ENCODE data around the gene TMPRSS13. TPM values are rescaled to one million over a fixed set of nuclear protein-coding genes. Genes with fewer than 3 reads are reported as not detected.

Gene TMPRSS13
- total RNA-seq, 1 experiment from 2014 or later, result 0.50 TPM

DNA sequence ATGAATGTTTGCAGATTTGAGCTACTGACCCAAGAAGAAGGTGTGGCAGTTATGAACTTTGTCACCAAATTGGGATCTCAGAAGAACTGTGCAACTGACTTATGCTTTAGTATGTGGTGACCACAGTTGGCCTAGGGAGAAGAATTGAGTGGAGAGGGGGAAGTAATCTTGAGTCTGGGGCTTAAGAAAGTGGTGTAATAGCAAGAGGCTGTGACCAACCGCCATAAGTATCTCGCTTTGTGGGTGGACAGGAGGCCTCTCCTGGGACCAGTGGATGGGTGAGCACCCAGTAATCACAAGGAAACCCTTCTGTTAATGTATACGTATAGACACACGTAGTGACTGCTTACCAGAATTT, 44.3 kb upstream of the TMPRSS13 start:
- Histone ChIP-seq H4K5ac (ENCODE audit: insufficient read length, low read depth, low read length) (no peak overlapping the region), H3K79me1 (ENCODE audit: insufficient read depth, low read depth, low read length, poor library complexity, severe bottlenecking) (no peaks in the 10 kb centered on the region), H3K4ac (ENCODE audit: low read depth, low read length) (no peak overlapping the region), H2AFZ (ENCODE audit: low read length) (no peak overlapping the region), H2AK5ac (ENCODE audit: insufficient read length, low read length) (no peak overlapping the region), H3K4me1 (ENCODE audit: insufficient read depth, low read length) (no peaks in the 10 kb centered on the region), H2BK15ac (ENCODE audit: low read depth, low read length) (no peak overlapping the region), H3K27me3 (ENCODE audit: insufficient read depth, low read length) (no peaks in the 10 kb centered on the region; the same call in 1 of the 2 replicates), H4K20me1 (ENCODE audit: control insufficient read depth, insufficient read depth, insufficient read length) (no peaks in the 10 kb centered on the region), H3T11ph (ENCODE audit: low read length) (no peak overlapping the region), H3K9ac (ENCODE audit: extremely low read depth, insufficient read length, low read length) (no peak overlapping the region), H3K79me2 (ENCODE audit: insufficient read depth, low read length) (no peaks in the 10 kb centered on the region), H3K56ac (ENCODE audit: insufficient read length, low read depth, low read length) (no peak overlapping the region), H4K91ac (ENCODE audit: insufficient read length, low read depth, low read length) (no peak overlapping the region), H3K4me2 (ENCODE audit: insufficient read depth, insufficient read length, low read length) (no peak overlapping the region), H3K9me3 (ENCODE audit: control insufficient read depth, low read depth, low read length) (no peaks in the 10 kb centered on the region), H3K27ac (ENCODE audit: insufficient read length, low read depth, low read length) (no peak overlapping the region), H2BK120ac (ENCODE audit: low read depth, low read length, poor library complexity, severe bottlenecking) (no peak overlapping the region), H2BK20ac (ENCODE audit: low read depth, low read length, poor library complexity, severe bottlenecking) (no peak overlapping the region), H3K23ac (ENCODE audit: insufficient read length, low read depth, low read length) (no peak overlapping the region), H2BK12ac (ENCODE audit: insufficient read length, low read depth, low read length) (no peak overlapping the region), H4K8ac (replicated peaks; ENCODE audit: insufficient read length, low read depth, low read length) (no peak overlapping the region), H2BK5ac (ENCODE audit: insufficient read length, low read length) (no peak overlapping the region), H3K18ac (ENCODE audit: insufficient read length, low read depth, low read length) (no peak overlapping the region), H3K14ac (ENCODE audit: insufficient read depth, low read length) (no peak overlapping the region), H3K23me2 (ENCODE audit: insufficient read length, low read depth, low read length, poor library complexity, severe bottlenecking) (no peaks in the 10 kb centered on the region)
- Mint-ChIP-seq H3K27ac (no peak overlapping the region), H3K36me3 (ENCODE audit: insufficient read depth in 1 of 3, low read depth in 3 of 3) (no peaks in the 10 kb centered on the region), H3K4me3 (no peak overlapping the region), H3K4me1 (peaks cover 0 to 6% of the 10 kb centered on the region in 2 experiments; a peak in 2 of 4 replicates), H3K9me3 (no peaks in the 10 kb centered on the region), H3K27me3 (ENCODE audit: low read depth) (peaks cover 10% of the 10 kb centered on the region)
- DNase-seq, result no peak
- no CpG with 5 or more reads among the region's 4 CpGs for WGBS (ENCODE audit: extremely low coverage, insufficient read length, low lambda C conversion rate)
- TF ChIP-seq, protein P1, sequence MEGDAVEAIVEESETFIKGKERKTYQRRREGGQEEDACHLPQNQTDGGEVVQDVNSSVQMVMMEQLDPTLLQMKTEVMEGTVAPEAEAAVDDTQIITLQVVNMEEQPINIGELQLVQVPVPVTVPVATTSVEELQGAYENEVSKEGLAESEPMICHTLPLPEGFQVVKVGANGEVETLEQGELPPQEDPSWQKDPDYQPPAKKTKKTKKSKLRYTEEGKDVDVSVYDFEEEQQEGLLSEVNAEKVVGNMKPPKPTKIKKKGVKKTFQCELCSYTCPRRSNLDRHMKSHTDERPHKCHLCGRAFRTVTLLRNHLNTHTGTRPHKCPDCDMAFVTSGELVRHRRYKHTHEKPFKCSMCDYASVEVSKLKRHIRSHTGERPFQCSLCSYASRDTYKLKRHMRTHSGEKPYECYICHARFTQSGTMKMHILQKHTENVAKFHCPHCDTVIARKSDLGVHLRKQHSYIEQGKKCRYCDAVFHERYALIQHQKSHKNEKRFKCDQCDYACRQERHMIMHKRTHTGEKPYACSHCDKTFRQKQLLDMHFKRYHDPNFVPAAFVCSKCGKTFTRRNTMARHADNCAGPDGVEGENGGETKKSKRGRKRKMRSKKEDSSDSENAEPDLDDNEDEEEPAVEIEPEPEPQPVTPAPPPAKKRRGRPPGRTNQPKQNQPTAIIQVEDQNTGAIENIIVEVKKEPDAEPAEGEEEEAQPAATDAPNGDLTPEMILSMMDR (conservative IDR thresholded peaks at IDR 0.05), result no peak
